Left lung (tissue), 10 donors: Measurements from ENCODE around the gene MED16. TPM values are rescaled to one million over a fixed set of nuclear protein-coding genes. Genes with fewer than 3 reads are reported as not detected.
"Not testable (repeated sequence)": the region's sequence is repeated elsewhere in the genome, so short reads cannot be mapped to it uniquely, and the experiment has no call there.

Experiments used
- ATAC-seq: fragments of 200-7000 bp; cut with Tn5 transposase; one replicate; pipeline ENCODE4 v1.9.1; 2020; ENCODE audit warnings: moderate library complexity
- DNase-seq, 4 donors: peaks; one replicate each; pipeline ENCODE4 v3.0.0-alpha.2; 2013 to 2020
- H3K27ac ChIP-seq, 2 donors: fragments of 200-600 bp; sonication (generic) in 1 of 2; one replicate each; pipeline versions ENCODE4 v1.5.0 to v1.8.0; 2020 to 2021
- H3K27me3 ChIP-seq, 2 donors: fragments of 200-600 bp; sonication (generic) in 1 of 2; one replicate each; pipeline versions ENCODE4 v1.5.0 to v1.8.0; 2020 to 2021
- H3K36me3 ChIP-seq, 2 donors: fragments of 200-600 bp; sonication (generic) in 1 of 2; one replicate each; pipeline versions ENCODE4 v1.5.0 to v1.8.0; 2020 to 2021
- H3K4me1 ChIP-seq, 2 donors: fragments of 200-600 bp; one replicate each; pipeline ENCODE4 v1.8.0; 2021
- H3K4me3 ChIP-seq, 2 donors: fragments of 200-600 bp; sonication (generic) in 1 of 2; one replicate each; pipeline versions ENCODE4 v1.5.0 to v1.8.0; 2020 to 2021; ENCODE audit warnings: mild to moderate bottlenecking in 1 of 2
- H3K9me3 ChIP-seq, 2 donors: fragments of 200-600 bp; sonication (generic) in 1 of 2; one replicate each; pipeline versions ENCODE4 v1.5.0 to v1.8.0; 2020 to 2021
- intact Hi-C, 2 donors: fragments of 100-400 bp; cut with DNase I; formaldehyde crosslinking; loops; one replicate each; pipeline versions ENCODE4 v1.11.2 to v1.14.2; 2022
- polyA plus RNA-seq, 6 donors: library from polyadenylated mRNA; unstranded; fragments of 120-200 nt; gene quantifications; one replicate each; pipeline ENCODE4 v1.2.1, GENCODE V29; 2013; ENCODE audit not compliant: insufficient read length in 6 of 6
- total RNA-seq, 2 donors: library from RNA; stranded (reverse); fragmentation: NEBNext Ultra II Directional; extraction: Animal tissue kit (Norgen Biotek cat#: 25700); gene quantifications; one replicate each; pipeline ENCODE4 v1.2.1, GENCODE V29; 2021
- TF ChIP-seq, protein P1 (sequence below), 2 donors: fragments of 200-600 bp; sonication (generic) in 1 of 2; IDR thresholded peaks; one replicate each; pipeline versions ENCODE4 v1.5.0 to v1.8.0; 2021; ENCODE audit warnings: antibody characterized with exemption in 2 of 2
- donor health status: DM: no; HTN: yes; CAD: no.
- donor health status: DM: no; HTN: no; CAD: no.

Gene MED16
- total and polyA plus RNA-seq, 8 donors: 42.4 to 61.7 (median 53.0) TPM

GRCh38 chr19:821231-821824 is 71.7 kb downstream of the MED16 start:
- no peak overlapping the region for H3K27ac ChIP-seq
- ATAC-seq: peak; percentile 9
- peak overlapping the region; percentile 13 to 35 for H3K4me3 ChIP-seq

DNA sequence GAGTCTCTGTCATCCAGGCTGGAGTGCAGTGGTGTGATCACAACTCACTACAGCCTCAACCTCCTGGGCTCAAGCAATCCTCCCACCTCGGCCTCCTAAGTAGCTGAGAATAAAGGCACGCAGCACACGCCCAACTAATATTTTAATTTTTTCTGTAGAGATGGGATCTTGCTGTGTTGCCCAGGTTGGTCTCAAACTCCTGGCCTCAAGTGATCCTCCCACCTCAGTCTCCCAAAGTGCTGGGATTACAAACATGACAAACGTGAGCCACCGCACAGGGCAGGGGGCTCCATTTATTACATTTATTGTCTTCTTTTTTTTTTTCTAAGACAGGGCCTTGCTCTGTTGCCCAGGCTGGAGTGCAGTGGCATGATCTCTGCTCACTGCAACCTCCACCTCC is 72.8 kb downstream of the MED16 start:
- H3K9me3 ChIP-seq, H3K4me3 ChIP-seq, DNase-seq, H3K36me3 ChIP-seq, ATAC-seq, H3K27ac ChIP-seq, intact Hi-C loops: not testable (repeated sequence)
- Histone ChIP-seq H3K4me1 (peaks cover 3 to 41% of the 10 kb centered on the region in 2 donors), H3K27me3 (peaks cover 18 to 36% of the 10 kb centered on the region in 2 donors)

More at GRCh38 chr19:821231-821824, 71.7 kb downstream of the MED16 start:
- Histone ChIP-seq H3K9me3 (no peaks in the 10 kb centered on the region), H3K36me3 (no peaks in the 10 kb centered on the region), H3K4me1 (peaks cover 3 to 52% of the 10 kb centered on the region in 2 donors), H3K27me3 (peaks cover 18 to 36% of the 10 kb centered on the region in 2 donors)
- TF ChIP-seq, protein P1, sequence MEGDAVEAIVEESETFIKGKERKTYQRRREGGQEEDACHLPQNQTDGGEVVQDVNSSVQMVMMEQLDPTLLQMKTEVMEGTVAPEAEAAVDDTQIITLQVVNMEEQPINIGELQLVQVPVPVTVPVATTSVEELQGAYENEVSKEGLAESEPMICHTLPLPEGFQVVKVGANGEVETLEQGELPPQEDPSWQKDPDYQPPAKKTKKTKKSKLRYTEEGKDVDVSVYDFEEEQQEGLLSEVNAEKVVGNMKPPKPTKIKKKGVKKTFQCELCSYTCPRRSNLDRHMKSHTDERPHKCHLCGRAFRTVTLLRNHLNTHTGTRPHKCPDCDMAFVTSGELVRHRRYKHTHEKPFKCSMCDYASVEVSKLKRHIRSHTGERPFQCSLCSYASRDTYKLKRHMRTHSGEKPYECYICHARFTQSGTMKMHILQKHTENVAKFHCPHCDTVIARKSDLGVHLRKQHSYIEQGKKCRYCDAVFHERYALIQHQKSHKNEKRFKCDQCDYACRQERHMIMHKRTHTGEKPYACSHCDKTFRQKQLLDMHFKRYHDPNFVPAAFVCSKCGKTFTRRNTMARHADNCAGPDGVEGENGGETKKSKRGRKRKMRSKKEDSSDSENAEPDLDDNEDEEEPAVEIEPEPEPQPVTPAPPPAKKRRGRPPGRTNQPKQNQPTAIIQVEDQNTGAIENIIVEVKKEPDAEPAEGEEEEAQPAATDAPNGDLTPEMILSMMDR (IDR thresholded peaks at IDR 0.05): no peak
- DNase-seq: no peak
- intact Hi-C loops: no loop called here

Other genes with a start within 250 kb of the MED16 start
- gene RNF126, start 230.0 kb downstream of the MED16 start, total RNA-seq: 10 to 100 TPM; 24.3 to 34.0 TPM
- 10 to 100 TPM; 15.4 to 27.2 (median 21.1) TPM for gene RNF126, start 230.0 kb downstream of the MED16 start, polyA plus RNA-seq
- 100 to 1,000 TPM in 1 of 2 donors, 10 to 100 TPM in 1; 94.8 to 145 TPM for gene FSTL3, start 216.8 kb downstream of the MED16 start, total RNA-seq
- gene FSTL3, start 216.8 kb downstream of the MED16 start, polyA plus RNA-seq: 10 to 100 TPM in 4 of 6 donors, 1 to 10 TPM in 2; 7.6 to 14.7 (median 11.2) TPM
- gene PRSS57, start 197.7 kb downstream of the MED16 start, total RNA-seq: not detected
- gene PRSS57, start 197.7 kb downstream of the MED16 start, polyA plus RNA-seq: under 1 TPM; 0.15 to 0.50 (median 0.29) TPM
- 10 to 100 TPM; 30.2 to 33.0 TPM for gene PALM, start 184.3 kb downstream of the MED16 start, total RNA-seq
- 10 to 100 TPM; 37.0 to 59.7 (median 42.8) TPM for gene PALM, start 184.3 kb downstream of the MED16 start, polyA plus RNA-seq
- 10 to 100 TPM; 19.2 to 44.0 TPM for gene MISP, start 142.1 kb downstream of the MED16 start, total RNA-seq
- gene MISP, start 142.1 kb downstream of the MED16 start, polyA plus RNA-seq: 10 to 100 TPM in 3 of 6 donors, 1 to 10 TPM in 3; 5.8 to 15.6 (median 10.6) TPM
- gene PTBP1, start 95.7 kb downstream of the MED16 start, total RNA-seq: 100 to 1,000 TPM; 236 to 354 TPM
- gene PTBP1, start 95.7 kb downstream of the MED16 start, polyA plus RNA-seq: 100 to 1,000 TPM; 317 to 374 (median 340) TPM
- 1 to 10 TPM; 1.6 to 1.9 TPM for gene PLPPR3, start 71.2 kb downstream of the MED16 start, total RNA-seq
- 10 to 100 TPM in 1 of 6 donors, 1 to 10 TPM in 5; 4.9 to 11.9 (median 6.8) TPM for gene PLPPR3, start 71.2 kb downstream of the MED16 start, polyA plus RNA-seq
- gene AZU1, start 65.3 kb downstream of the MED16 start, total RNA-seq: 1 to 10 TPM; 1.3 TPM
- gene AZU1, start 65.3 kb downstream of the MED16 start, polyA plus RNA-seq: 1 to 10 TPM; 1.7 to 4.7 (median 2.5) TPM
- gene PRTN3, start 52.2 kb downstream of the MED16 start, total RNA-seq: under 1 TPM; 0.55 to 0.58 TPM
- 1 to 10 TPM; 1.5 to 3.8 (median 3.0) TPM for gene PRTN3, start 52.2 kb downstream of the MED16 start, polyA plus RNA-seq
- 1 to 10 TPM in 1 of 2 donors, under 1 TPM in 1; 0.89 to 1.3 TPM for gene ELANE, start 40.9 kb downstream of the MED16 start, total RNA-seq
- 1 to 10 TPM in 4 of 6 donors, under 1 TPM in 2; 0.70 to 2.2 (median 1.2) TPM for gene ELANE, start 40.9 kb downstream of the MED16 start, polyA plus RNA-seq
- 10 to 100 TPM; 78.0 to 85.3 TPM for gene CFD, start 33.5 kb downstream of the MED16 start, total RNA-seq
- gene CFD, start 33.5 kb downstream of the MED16 start, polyA plus RNA-seq: 10 to 100 TPM in 2 of 6 donors, 1 to 10 TPM in 4; 4.9 to 22.9 (median 8.1) TPM
- gene RNU6-9, start 297 bp upstream of the MED16 start, total RNA-seq: not detected
- not detected for gene RNU6-9, start 297 bp upstream of the MED16 start, polyA plus RNA-seq
- 10 to 100 TPM; 46.1 to 66.3 TPM for gene R3HDM4, start 20.0 kb upstream of the MED16 start, total RNA-seq
- gene R3HDM4, start 20.0 kb upstream of the MED16 start, polyA plus RNA-seq: 10 to 100 TPM; 28.8 to 51.2 (median 37.4) TPM
- under 1 TPM in 1 of 2 donors, not detected in 1; 0.23 TPM for gene KISS1R, start 24.1 kb upstream of the MED16 start, total RNA-seq
- under 1 TPM in 2 of 6 donors, not detected in 4; 0.11 to 0.15 TPM for gene KISS1R, start 24.1 kb upstream of the MED16 start, polyA plus RNA-seq
- 10 to 100 TPM; 20.7 to 35.7 TPM for gene ARID3A, start 32.8 kb upstream of the MED16 start, total RNA-seq
- gene ARID3A, start 32.8 kb upstream of the MED16 start, polyA plus RNA-seq: 10 to 100 TPM; 20.6 to 30.5 (median 23.6) TPM
- gene WDR18, start 91.2 kb upstream of the MED16 start, total RNA-seq: 10 to 100 TPM; 36.1 to 40.7 TPM
- 10 to 100 TPM; 26.6 to 35.9 (median 34.1) TPM for gene WDR18, start 91.2 kb upstream of the MED16 start, polyA plus RNA-seq
- 1 to 10 TPM in 1 of 2 donors, not detected in 1; 2.7 TPM for gene GRIN3B, start 107.2 kb upstream of the MED16 start, total RNA-seq
- gene GRIN3B, start 107.2 kb upstream of the MED16 start, polyA plus RNA-seq: 1 to 10 TPM in 2 of 6 donors, under 1 TPM in 4; 0.37 to 1.4 (median 0.54) TPM
- 100 to 1,000 TPM; 135 to 154 TPM for gene TMEM259, start 127.9 kb upstream of the MED16 start, total RNA-seq
- gene TMEM259, start 127.9 kb upstream of the MED16 start, polyA plus RNA-seq: 100 to 1,000 TPM in 2 of 6 donors, 10 to 100 TPM in 4; 74.2 to 117 (median 98.7) TPM
- gene RNU6-2, start 128.3 kb upstream of the MED16 start, total RNA-seq: not detected
- gene RNU6-2, start 128.3 kb upstream of the MED16 start, polyA plus RNA-seq: not detected
- 100 to 1,000 TPM; 250 to 259 TPM for gene CNN2, start 133.4 kb upstream of the MED16 start, total RNA-seq
- gene CNN2, start 133.4 kb upstream of the MED16 start, polyA plus RNA-seq: 100 to 1,000 TPM; 133 to 214 (median 160) TPM
- 10 to 100 TPM; 49.6 to 52.2 TPM for gene ABCA7, start 146.9 kb upstream of the MED16 start, total RNA-seq
- 1 to 10 TPM; 3.3 to 5.5 (median 4.5) TPM for gene ABCA7, start 146.9 kb upstream of the MED16 start, polyA plus RNA-seq
- 10 to 100 TPM; 71.1 to 83.8 TPM for gene ARHGAP45, start 174.0 kb upstream of the MED16 start, total RNA-seq
- 10 to 100 TPM in 5 of 6 donors, 1 to 10 TPM in 1; 8.5 to 12.3 (median 11.2) TPM for gene ARHGAP45, start 174.0 kb upstream of the MED16 start, polyA plus RNA-seq
- 100 to 1,000 TPM; 139 to 160 TPM for gene POLR2E, start 202.2 kb upstream of the MED16 start, total RNA-seq
- 100 to 1,000 TPM; 120 to 147 (median 135) TPM for gene POLR2E, start 202.2 kb upstream of the MED16 start, polyA plus RNA-seq
- 100 to 1,000 TPM; 266 to 365 TPM for gene GPX4, start 210.8 kb upstream of the MED16 start, total RNA-seq
- 100 to 1,000 TPM; 146 to 223 (median 208) TPM for gene GPX4, start 210.8 kb upstream of the MED16 start, polyA plus RNA-seq